Fibroblast of skin of scalp (primary cell): ENCODE measurements around the gene CCL11.

Source experiments
- DNase-seq: peaks from one replicate; pipeline ENCODE4 v3.0.0-alpha.2; 2013

Gene CCL11

DNA sequence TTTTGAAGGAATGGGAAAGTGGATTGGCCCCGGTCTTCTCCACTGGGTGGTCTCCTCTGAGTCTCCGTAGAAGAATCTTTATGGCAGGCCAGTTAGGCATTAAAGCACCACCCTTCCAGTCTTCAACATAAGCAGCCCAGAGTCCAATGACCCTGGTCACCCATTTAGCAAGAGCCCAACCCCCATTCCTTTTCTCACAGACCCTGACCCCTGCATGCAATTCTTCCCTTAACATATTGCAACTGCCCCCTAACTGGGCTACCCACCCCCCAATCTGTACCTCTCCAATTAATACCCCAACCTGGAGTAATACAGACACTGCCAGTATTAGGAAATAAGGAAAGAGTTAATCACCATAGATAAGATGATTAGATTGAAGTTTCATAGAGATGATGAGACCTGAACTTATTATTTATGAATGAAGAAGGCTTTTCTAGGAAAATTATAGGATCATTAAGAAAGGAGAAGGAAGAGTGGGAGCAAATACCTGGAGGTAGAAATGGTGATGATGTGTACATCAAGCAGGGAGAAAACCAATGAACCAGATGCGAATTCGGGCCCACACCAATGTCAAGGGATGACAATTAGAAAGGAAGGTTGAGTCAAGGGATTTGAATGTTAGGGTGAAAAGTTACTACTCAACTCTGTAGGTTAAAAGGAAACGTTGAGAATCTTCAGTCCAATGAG lies 28.1 kb upstream of the CCL11 start:
- DNase-seq: no peak

DNA sequence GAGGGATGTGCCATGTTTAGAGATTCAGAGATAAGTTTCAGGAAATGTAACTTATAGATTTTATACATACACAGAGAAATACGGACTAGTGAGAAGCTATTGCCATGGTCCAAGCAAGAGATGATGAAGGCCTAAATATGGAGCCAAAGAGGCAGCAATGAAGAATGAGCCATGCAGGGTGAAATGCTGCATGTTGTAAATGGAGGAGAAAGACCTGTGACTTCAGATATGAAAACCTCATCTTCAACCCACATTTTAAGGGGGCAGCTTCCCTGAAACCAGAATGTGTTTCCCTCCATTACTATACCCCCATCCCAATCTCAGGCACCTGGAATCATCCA lies 27.6 kb upstream of the CCL11 start:
- DNase-seq: no peak

- peak; percentile 42 for DNase-seq
These were observed 26.4 kb upstream of the CCL11 start for GRCh38 chr17:34259146-34259545.

- DNase-seq: no peak
These were observed 24.7 kb upstream of the CCL11 start for GRCh38 chr17:34260861-34261260.

GRCh38 chr17:34261568-34262337 lies 23.8 kb upstream of the CCL11 start:
- DNase-seq: no peak

DNA sequence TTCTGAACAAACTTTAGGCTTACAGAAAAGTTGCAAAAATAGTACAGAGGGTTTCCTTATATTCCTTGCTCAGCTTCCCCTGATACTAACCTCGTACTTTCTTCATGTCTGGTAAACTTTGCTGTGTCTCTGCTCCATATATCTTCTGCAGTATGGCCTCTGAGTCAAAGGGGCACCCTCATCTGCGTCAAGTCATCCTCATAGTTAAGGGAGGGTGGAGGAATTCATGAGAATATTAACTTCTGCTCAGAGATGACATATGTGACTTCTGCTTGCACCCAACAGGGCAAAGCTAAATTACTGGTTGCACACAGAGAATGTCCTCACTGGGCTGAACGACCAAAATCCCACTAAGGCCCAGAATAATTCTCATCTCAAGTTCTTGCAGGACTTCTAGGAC lies 19.8 kb upstream of the CCL11 start:
- no peak for DNase-seq

GRCh38 chr17:34269969-34270368 lies 15.6 kb upstream of the CCL11 start, which contains the start of gene CCL7:
Gene CCL7, plus strand, starts transcription at chr17:34270221. Its CDS starts 70 bp downstream, at chr17:34270291.
- no peak for DNase-seq

GRCh38 chr17:34275881-34276280 lies 9.7 kb upstream of the CCL11 start:
- DNase-seq: peak; percentile 89

DNA sequence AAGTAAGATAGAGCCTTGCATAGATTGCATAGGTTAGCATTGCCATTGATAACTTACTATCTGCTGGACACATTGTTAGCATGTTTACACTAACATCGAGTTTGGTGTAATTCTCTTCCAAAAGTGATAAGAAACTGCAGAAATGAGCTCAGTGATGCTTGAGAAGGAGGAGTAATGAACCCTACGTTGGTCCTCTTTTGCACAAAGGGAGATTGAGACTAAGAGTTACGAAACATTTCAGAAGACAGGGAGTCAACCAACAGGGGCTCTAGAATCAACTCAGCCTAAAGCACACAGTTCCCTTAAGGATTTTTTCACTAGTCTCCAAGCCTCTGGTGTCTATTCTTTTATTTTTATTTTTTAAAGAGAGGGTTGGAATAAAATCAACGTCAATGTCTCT lies 8.7 kb upstream of the CCL11 start:
- DNase-seq: no peak

DNA sequence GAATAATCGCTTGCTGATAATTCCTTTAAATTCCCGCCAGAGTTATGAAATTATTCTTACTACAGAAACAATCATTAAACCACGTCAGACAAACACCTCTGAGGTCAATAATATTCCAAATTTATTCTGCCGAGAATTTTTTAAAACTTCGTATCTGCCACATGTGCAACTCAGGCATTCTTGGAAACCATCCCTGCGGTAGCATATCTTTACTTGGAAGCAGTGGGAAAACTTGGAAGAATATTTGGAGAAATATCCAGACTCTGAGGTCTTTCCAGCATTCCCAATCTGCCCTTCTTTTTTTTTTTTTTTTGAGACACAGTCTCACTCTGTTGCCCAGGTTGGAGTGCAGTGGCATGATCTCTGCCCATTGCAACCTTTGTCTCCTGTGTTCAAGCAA lies 2.0 kb upstream of the CCL11 start:
- DNase-seq: peak; percentile 30

DNA sequence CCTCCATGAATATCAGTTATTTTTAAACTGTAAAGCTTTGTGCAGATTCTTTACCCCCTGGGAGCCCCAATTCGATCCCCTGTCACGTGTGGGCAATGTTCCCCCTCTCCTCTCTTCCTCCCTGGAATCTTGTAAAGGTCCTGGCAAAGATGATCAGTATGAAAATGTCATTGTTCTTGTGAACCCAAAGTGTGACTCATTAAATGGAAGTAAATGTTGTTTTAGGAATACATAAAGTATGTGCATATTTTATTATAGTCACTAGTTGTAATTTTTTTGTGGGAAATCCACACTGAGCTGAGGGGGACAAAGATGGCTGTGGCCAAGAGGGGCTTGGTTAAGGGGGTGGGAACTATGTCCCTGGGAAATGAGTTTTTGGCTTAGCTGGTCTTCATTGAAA lies 2.3 kb downstream of the CCL11 start:
- peak; percentile 70 for DNase-seq

DNA sequence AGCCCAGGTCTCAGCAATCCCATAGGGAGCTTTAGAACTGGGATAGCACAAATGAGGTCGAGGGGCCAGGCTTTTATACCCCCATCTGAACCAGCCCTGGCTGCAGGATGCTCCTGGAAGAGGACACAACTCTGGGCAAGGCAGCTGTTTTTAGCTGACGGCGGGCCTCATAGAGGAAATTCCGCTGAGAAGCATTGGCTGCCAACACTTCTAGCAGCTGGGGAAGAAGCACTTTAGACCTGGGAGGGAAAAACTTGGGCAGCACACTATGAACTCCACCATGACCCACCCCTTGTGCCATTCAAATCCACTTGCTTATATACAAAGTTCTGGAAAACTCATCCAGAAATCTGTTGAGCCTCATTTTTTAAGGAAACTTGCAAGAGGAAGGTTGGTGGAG lies 5.0 kb downstream of the CCL11 start:
- DNase-seq: no peak

- DNase-seq: no peak
These were observed 6.3 kb downstream of the CCL11 start for GRCh38 chr17:34291721-34292348.

DNA sequence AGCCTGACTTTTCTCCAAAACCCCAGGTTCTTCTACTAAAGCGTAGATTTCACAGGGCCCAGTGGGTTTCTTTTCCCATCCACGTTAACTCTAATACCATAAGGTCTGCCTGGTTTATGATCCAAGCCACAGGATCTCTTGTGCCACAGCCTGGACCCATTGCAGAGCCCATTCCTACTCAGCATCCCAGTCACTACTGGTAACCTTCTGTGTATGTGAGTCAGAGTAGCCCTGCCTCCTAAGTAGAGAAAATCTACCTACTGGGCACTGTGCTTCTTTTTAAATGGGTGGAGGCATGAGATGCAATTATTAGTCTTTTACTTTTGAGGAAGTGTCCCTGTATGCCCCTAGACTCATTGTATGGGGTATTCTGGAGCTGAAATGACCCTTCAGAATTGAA lies 13.5 kb downstream of the CCL11 start:
- no peak for DNase-seq

DNA sequence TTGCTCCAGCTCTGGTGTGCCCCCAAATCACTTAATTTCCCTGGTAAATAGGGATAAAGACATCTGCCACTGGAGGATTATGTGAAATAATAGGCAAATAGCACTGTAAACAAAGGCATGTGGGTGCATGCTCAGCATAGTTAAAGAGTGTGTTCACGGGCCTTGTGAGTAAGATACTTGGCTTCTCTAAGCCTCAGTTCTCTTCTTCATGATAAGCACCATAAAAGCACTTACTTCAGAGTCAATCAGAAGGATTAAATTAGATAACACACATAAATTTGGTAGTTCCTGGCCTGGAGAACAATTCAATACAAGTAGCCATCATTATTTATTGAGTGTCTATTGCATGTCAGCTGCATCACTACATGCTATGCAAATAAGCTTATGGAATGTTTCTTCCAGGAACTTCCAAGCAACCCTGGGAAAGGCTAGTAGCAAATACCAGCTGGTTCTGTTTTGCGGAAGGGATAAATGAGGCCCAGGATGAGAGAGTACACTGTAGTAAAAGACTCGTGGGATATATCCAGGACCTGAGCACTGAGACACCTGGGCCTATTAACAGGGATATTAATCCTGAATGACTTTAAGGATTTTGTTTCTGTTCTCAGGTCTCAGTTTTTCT lies 14.5 kb downstream of the CCL11 start:
- DNase-seq: peak; percentile 65

DNA sequence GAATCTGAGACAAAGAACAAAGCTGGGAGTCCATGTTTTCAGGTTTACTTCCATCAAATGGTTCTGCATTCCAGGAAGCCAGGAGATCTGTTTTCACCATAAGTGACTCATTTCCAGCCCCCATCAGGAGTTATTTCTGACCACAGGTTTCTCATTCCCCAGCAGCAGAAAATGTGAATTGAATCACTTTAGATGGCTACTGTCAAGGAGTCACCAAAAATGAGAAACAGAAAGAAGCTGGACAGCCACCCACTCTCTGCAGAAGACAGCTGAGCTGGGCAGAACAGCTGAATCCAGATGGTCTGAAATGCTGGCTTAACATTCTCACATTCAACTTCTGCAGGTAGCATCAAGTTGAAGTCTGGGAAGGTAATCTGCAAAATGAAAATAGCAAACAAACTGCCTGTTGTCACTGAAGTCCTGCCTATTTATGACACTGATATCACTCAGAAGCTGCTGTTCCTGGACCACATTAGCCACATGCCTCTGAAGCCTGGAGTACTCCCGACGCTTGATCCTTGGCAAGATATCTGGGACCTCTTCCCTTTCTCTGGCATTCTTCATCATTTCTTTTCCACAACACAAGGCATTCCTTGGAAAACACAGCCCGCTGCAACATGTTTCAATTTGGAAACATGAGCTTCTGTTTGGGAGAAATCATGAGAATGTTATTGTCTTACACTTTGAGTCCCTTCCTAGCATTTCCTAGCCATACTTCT lies 15.3 kb downstream of the CCL11 start:
- DNase-seq: peak; percentile 74

GRCh38 chr17:34301986-34302385 lies 16.4 kb downstream of the CCL11 start:
- DNase-seq: peak; percentile 57

- no peak for DNase-seq
These were observed 17.1 kb downstream of the CCL11 start for GRCh38 chr17:34302636-34303035.

GRCh38 chr17:34303606-34304005 lies 18.1 kb downstream of the CCL11 start:
- DNase-seq: no peak

DNA sequence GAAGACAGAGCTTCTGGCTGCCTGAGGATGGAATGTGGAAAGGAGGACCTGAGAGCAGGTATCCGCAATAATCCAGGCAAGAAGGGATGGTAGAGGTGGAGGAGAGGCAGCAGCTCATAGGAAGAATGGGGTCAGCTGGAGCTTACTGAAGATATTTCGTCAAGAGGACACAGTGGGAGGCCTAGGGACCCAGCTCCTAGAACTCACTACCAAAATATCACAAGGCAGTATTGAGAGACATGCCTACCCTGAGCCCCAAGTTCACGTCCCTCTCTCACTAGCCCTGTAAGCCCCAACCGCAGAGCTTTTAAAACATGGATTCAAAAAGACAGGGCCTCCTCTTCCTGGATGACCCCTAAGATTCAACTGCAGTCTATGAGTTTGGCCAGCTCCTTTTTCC lies 19.5 kb downstream of the CCL11 start:
- no peak for DNase-seq

DNA sequence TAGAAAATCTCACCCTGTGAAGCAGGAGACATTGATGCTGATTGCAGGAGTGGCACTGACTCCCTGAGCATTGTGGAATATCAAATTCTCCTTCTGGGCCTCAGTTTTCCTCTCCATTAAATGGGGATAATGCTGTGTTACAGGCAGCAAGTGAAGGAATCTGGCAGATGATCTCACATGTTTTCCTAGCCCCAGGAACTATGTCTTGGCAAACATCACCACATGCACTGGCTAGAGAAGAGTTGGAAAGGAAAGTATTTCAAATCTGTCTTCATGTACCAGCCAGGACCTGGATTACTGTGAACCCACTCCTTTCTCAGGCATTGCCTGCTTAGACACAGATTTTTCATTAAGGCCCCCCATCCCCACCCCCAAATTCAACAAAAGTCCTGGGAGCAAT lies 20.1 kb downstream of the CCL11 start:
- peak; percentile 30 for DNase-seq

GRCh38 chr17:34306466-34306865 lies 20.9 kb downstream of the CCL11 start:
- DNase-seq: peak; percentile 78

GRCh38 chr17:34307110-34307509 lies 21.6 kb downstream of the CCL11 start:
- no peak for DNase-seq
